Measurements from ENCODE around the gene SOD2.

DNA sequence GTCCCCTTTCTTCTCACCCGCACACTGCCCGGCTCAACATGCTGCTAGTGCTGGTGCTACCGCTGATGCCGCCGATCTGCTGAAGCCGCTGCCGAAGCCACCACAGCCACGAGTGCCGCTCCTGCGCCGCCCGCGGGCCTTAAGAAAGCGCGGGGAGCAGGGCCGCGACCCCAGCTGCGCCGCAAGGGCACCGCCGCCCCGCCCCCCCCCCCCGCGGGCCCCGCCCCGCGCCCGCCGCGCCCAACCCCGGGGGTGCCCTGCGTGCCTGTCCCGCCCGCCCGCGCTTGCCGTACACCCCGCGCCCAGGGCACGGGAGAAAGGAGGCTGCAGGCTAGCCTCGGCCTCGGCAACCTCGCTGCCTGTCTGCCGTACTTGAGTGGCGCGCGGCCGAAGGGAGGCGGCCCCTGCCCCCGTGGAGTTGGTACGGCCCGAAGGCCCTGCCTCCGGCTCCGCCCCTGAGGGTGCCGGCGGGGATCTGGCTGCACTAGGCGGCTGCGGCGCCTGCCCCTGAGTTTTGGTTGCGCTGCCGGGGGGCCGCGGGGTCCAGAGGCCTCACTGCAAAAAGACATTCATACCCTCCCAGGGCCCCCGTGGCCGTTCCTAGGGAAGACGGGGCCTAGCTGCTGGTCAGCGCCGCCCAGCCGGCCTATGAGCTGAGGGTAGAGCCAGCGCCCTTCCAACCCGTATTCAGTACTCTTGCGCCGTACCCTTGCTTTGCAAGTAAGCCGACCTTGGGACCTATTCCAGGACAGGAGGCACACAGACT is at the start of gene SOD2:
- TF ChIP-seq ZNF274 (IDR thresholded peaks at IDR 0.05; ENCODE audit: low read depth, low read length) (no peak), SUZ12 (IDR thresholded peaks at IDR 0.05; ENCODE audit: extremely low read depth, insufficient read depth, insufficient read length) (no peak)

All from NT2/D1 (cell line).